Nucleus accumbens (tissue), 56 donors: ENCODE results near the gene TMEM51.

Experiments
- DNase-seq, 56 donors: peaks; one replicate each; lab custom pipeline; 2025; lab: John Stamatoyannopoulos, UW

Gene TMEM51

GRCh38 chr1:15153184-15153841 is at the start of gene TMEM51:
TMEM51 (plus strand) TSS chr1:15153747; CDS start chr1:15215088, 61,341 bp downstream.
- DNase-seq = peak in 20 of 56 donors; percentile 3 to 55 (median 15)

GRCh38 chr1:15103906-15104305 is 49.6 kb upstream of the TMEM51 start:
- DNase-seq = no peak

- no peak for DNase-seq
Observed at GRCh38 chr1:15104768-15105167, 48.8 kb upstream of the TMEM51 start.

GRCh38 chr1:15106608-15107007 is 46.9 kb upstream of the TMEM51 start:
- no peak for DNase-seq

GRCh38 chr1:15107058-15107687 is 46.4 kb upstream of the TMEM51 start:
- no peak for DNase-seq

GRCh38 chr1:15107911-15108310 is 45.6 kb upstream of the TMEM51 start:
- DNase-seq = no peak

GRCh38 chr1:15110128-15110866 is 43.2 kb upstream of the TMEM51 start:
- no peak for DNase-seq

- no peak for DNase-seq
Observed at GRCh38 chr1:15110867-15111230, 42.7 kb upstream of the TMEM51 start.

GRCh38 chr1:15113146-15113545 is 40.4 kb upstream of the TMEM51 start:
- DNase-seq = no peak

- DNase-seq = no peak
Observed at GRCh38 chr1:15114884-15115283, 38.7 kb upstream of the TMEM51 start.

GRCh38 chr1:15115542-15116330 is 37.8 kb upstream of the TMEM51 start:
- DNase-seq = no peak

- DNase-seq = no peak
Observed at GRCh38 chr1:15116966-15117365, 36.6 kb upstream of the TMEM51 start.

- no peak for DNase-seq
Observed at GRCh38 chr1:15117671-15118325, 35.7 kb upstream of the TMEM51 start.

GRCh38 chr1:15118579-15118978 is 35.0 kb upstream of the TMEM51 start:
- no peak for DNase-seq

- no peak for DNase-seq
Observed at GRCh38 chr1:15120251-15120945, 33.1 kb upstream of the TMEM51 start.

GRCh38 chr1:15122331-15122730 is 31.2 kb upstream of the TMEM51 start:
- DNase-seq = no peak

GRCh38 chr1:15123270-15123669 is 30.3 kb upstream of the TMEM51 start:
- no peak for DNase-seq

- no peak for DNase-seq
Observed at GRCh38 chr1:15123925-15124324, 29.6 kb upstream of the TMEM51 start.

- no peak for DNase-seq
Observed at GRCh38 chr1:15124362-15125100, 29.0 kb upstream of the TMEM51 start.
